Measurements from ENCODE around the gene MT1F.

The MT1F gene

GRCh38 chr16:56702836-56703235 lies 45.1 kb downstream of the MT1F start:
- DNase-seq: no peak
